Stimulated activated CD8-positive, alpha-beta memory T cell treated with anti-CD3 and anti-CD28 coated beads, Interleukin-7, amount 100 ng/mL, for 48 hours (primary cell): ENCODE measurements around the gene LIG3.
A peak's percentile ranks its signal among the peaks of the same experiment; 100 is the strongest.
"Not testable (repeated sequence)": the region's sequence is repeated elsewhere in the genome, so short reads cannot be mapped to it uniquely, and the experiment has no call there.

Experiments
- DNase-seq, 2 donors: peaks; one replicate each; pipeline ENCODE4 v3.0.0-alpha.2; 2020; ENCODE audit warnings: low read depth in 1 of 2; ENCODE audit errors: extremely low read depth in 1 of 2

Gene LIG3

GRCh38 chr17:35030780-35031179, 50.5 kb downstream of the LIG3 start:
- DNase-seq = no peak

GRCh38 chr17:35038453-35038852, 58.1 kb downstream of the LIG3 start:
- no peak for DNase-seq

GRCh38 chr17:35041390-35041789, 61.1 kb downstream of the LIG3 start:
- DNase-seq = no peak

GRCh38 chr17:35044181-35044580, 63.9 kb downstream of the LIG3 start:
- no peak for DNase-seq

GRCh38 chr17:35045458-35045979, 65.2 kb downstream of the LIG3 start:
- not testable (repeated sequence) for DNase-seq

- no peak for DNase-seq
These were observed 65.9 kb downstream of the LIG3 start for GRCh38 chr17:35046245-35046644.

- peak; percentile 21 to 55 for DNase-seq
These were observed 66.5 kb downstream of the LIG3 start for GRCh38 chr17:35046740-35047283.

GRCh38 chr17:35048685-35049379, 68.5 kb downstream of the LIG3 start:
- DNase-seq = no peak

GRCh38 chr17:35050170-35050569, 69.9 kb downstream of the LIG3 start:
- DNase-seq = no peak

- DNase-seq = no peak
These were observed 70.9 kb downstream of the LIG3 start for GRCh38 chr17:35051183-35051578.

GRCh38 chr17:35051579-35052240, 71.4 kb downstream of the LIG3 start:
- no peak for DNase-seq

GRCh38 chr17:35052241-35052610, 71.9 kb downstream of the LIG3 start:
- DNase-seq = no peak

GRCh38 chr17:35052780-35053179, 72.5 kb downstream of the LIG3 start:
- DNase-seq = no peak

- DNase-seq = no peak
These were observed 72.9 kb downstream of the LIG3 start for GRCh38 chr17:35053204-35053603.

GRCh38 chr17:35056013-35056412, 75.7 kb downstream of the LIG3 start:
- DNase-seq = no peak

- DNase-seq = no peak
These were observed 77.1 kb downstream of the LIG3 start for GRCh38 chr17:35057332-35057915.
